GM18951 (cell line): ENCODE measurements around the gene IL32.
A peak's percentile ranks its signal among the peaks of the same experiment; 100 is the strongest.
"Not testable (repeated sequence)": the region's sequence is repeated elsewhere in the genome, so short reads cannot be mapped to it uniquely, and the experiment has no call there.

Experiments
- POLR2A ChIP-seq: IDR thresholded peaks from 4 replicates; pipeline ENCODE4 v1.6.1; 2011; ENCODE audit warnings: mild to moderate bottlenecking; ENCODE audit not compliant: insufficient read length, insufficient read depth; ENCODE audit errors: extremely low read depth
- in situ Hi-C: fragments of 300-500 bp; cut with MboI; formaldehyde crosslinking; loops from one replicate; pipeline ENCODE4 v1.12.0; 2022; ENCODE audit warnings: low sequenced_read_pairs, mixed read lengths, inconsistent platforms; ENCODE audit not compliant: unreplicated experiment

The IL32 gene

DNA sequence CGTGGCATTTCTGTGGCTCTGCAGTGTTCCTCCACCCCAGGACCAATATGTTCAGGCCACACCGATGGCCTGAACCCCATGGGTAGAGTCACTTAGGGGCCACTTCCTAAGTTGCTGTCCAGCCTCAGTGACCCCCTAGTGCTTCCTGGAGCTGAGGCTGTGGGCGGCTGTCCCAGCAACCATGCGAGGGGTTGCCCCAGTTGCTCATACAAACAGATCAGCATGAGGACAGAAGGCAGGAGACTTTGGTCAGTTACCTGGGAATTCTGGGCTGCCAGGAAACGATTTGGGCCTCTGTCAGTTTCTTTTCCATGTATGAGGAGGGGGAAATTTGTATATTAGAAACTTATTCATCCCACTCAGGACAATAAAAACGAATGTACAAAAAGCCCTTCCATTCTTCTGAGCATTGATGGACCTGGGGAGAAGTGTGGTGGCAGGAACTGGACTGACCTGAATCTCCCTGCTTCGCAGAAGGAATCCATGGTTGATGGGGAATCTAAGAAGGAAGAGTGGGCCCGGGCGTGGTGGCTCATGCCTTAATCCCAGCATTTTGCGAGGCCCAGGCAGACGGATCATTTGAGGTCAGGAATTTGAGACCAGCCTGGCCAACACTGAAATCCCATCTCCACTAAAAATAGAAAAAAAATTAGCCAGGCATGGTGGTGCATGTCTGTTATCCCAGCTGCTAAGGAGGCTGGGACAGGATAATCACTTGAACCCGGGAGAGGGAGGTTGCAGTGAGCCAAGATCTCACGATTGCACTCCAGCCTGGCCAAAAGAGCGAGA is 4.9 kb upstream of the IL32 start:
- in situ Hi-C loops: loop anchor here (5.0 kb wide), 1 partner anchor 67 kb away; no protein-coding TSS in a partner anchor
- no peak for TF ChIP-seq POLR2A

DNA sequence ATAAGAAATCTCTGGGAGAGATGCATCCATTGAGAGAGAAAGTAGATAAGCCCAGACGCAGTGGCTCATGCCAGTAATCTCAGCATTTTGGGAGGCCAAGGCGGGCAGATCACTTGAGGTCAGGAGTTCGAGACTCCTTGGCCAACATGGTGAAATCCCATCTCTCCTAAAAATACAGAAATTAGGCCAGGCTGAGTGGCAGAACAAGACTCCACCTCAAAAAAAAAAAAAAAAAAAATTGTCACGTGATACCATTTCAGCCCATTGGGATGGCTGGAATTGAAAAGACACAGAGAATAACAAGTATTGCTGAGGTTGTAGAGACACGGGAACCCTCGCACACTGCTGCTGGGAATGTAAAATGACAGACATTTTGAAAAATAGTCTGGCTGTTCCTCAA is 2.9 kb upstream of the IL32 start:
- no peak for TF ChIP-seq POLR2A
- in situ Hi-C loops: loop anchor here (5.0 kb wide), 1 partner anchor 65 kb away; no protein-coding TSS in a partner anchor

DNA sequence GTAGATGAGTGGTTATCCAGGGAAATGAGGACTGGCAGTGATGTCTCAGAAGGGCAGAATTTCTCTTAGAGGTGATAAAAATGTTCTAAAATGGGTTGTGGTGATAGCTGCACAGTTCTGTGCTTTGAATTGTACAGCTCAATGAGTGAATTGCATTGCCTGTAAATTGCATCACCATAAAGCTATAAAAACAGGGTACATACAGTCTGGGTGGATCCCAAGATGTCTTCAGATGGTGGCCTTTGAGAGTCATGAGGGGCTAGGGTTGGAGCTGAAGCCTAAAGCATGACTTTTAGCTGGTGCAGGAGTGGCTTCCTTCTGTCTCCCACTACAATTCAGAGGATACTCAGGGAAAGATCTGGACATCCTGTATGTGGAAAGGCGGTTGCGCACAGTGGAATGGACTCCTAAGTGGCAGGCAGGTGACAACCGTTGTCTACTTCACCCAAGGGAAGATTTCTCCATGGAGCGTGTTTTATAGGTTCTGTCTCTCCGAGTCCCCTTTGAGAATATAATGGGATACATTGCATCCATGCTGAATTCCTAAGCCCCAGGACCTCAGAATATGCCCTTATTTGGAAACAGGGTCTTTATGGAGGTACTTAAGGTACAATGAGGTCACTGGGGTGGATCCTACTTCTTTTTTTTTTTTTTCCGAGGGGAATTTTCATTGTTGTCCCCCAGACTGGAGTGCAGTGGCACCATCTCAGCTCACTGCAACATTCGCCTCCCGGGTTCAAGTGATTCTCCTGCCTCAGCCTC is 1.6 kb upstream of the IL32 start:
- TF ChIP-seq POLR2A: no peak
- in situ Hi-C loops: loop anchor here (5.0 kb wide), 1 partner anchor 63 kb away; no protein-coding TSS in a partner anchor

DNA sequence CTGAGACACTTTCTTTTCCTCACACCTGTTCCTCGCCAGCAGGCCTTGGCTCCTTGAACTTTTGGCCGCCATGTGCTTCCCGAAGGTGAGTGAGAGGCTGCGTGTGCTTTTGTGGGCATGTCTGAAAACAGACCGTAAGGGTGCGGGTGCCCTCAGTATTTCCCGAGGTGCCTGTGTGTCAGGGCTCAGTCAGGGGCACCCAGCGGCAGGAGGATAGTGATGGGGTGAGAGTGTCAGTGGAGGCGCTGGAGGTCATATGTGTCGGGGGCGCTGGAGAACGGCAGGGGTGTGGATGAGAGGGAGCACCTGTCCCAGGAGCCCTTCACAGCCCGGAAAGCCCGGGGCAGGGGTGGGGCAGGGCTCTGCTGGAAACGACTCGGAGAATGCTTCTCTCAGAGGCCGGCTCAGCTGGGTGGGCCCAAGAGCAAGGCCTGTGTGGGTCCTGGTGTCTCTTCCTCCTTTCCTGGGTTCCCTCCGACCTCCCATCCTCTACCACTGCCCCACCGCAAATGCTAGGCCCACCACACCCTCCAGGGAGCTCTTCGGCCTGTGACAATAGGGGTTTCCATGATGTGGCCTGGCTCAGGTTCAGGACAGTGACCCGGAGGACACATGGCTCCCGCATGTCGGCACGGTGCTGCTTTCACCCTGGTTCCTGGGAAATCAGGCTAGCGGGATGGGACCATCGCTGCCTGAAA is 451 bp downstream of the IL32 start:
- in situ Hi-C loops: no loop called here
- no peak for TF ChIP-seq POLR2A

DNA sequence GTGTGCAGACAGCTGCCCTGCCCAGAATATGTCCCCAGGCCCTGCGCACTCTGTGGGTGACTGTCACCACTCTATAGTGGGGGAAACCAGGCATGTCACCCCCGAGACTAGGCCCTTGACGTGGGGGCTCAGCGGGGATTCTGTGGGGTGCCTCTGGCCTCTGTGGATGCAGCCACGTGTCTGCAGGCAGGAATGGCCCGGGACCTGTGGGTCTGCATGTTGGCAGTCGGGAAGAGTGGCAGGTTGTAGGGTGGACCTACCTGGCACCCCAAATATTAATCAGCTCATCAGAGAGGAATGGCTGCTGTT is 954 bp downstream of the IL32 start:
- no peak for TF ChIP-seq POLR2A
- in situ Hi-C loops: no loop called here

DNA sequence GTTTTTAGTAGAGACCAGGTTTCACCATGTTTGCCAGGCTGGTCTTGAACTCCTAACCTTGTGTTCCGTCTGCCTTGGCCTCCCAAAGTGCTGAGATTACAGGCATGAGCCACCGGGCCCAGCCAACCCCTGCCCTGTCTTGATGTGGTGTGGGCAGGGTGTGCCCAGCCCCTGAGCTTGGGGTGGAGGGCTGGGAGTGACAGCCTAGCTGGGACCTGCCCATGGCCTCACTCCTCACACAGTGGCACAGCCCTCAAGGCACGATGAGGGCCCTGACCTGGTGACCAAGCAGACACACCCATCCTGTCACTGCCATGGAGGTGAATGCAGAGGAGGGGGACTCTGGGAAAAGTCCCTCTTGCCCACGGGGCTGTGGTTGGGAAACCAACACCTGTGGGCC is 3.0 kb downstream of the IL32 start:
- TF ChIP-seq POLR2A: no peak
- in situ Hi-C loops: no loop called here

DNA sequence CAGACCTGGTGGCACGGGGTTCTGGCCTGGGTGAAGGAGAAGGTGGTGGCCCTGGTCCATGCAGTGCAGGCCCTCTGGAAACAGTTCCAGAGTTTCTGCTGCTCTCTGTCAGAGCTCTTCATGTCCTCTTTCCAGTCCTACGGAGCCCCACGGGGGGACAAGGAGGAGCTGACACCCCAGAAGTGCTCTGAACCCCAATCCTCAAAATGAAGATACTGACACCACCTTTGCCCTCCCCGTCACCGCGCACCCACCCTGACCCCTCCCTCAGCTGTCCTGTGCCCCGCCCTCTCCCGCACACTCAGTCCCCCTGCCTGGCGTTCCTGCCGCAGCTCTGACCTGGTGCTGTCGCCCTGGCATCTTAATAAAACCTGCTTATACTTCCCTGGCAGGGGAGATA is 3.7 kb downstream of the IL32 start:
- in situ Hi-C loops: not testable (repeated sequence)

DNA sequence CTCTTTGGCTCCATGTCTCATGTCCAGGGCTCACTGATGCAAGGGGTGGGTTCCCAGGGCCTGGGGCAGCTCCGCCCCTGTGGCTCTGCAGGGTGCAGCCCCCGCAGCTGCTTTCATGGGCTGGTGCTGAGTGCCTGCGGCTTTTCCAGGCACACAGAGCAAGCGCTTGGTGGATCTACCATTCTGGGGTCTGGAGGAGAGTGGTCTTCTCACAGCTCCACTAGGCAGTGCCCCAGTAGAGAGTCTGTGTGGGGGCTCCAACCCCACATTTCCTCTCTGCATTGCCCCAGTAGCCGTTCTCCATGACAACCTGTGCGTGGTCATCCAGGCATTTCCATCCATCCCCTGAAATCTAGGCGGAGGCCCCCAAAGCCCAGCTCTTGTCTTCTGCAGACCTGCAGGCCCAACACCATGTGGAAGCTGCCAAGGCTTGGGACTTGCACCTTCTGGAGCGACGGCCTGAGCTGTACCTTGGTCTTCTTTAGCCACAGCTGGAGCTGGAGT is 5.2 kb downstream of the IL32 start:
- in situ Hi-C loops: no loop called here
- no peak for TF ChIP-seq POLR2A

DNA sequence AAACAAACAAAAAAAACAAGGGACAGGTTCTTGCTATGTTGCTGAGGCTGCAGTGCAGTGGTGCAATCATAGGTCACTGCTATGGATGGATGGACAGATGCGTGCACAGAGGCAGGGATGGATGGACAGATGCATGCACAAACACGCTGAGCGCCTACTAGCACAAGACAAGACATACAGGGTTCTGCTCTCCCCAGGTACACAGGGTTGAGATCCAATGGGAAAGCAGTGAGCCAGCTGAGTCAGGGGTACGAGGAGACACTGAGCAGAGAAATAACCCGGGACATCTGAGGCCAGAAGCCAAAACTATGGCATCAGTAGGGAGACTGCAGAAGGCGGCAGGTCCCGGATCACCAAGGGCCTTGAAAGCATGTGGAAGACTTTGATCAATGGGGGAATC is 6.2 kb downstream of the IL32 start:
- no peak for TF ChIP-seq POLR2A
- in situ Hi-C loops: no loop called here

DNA sequence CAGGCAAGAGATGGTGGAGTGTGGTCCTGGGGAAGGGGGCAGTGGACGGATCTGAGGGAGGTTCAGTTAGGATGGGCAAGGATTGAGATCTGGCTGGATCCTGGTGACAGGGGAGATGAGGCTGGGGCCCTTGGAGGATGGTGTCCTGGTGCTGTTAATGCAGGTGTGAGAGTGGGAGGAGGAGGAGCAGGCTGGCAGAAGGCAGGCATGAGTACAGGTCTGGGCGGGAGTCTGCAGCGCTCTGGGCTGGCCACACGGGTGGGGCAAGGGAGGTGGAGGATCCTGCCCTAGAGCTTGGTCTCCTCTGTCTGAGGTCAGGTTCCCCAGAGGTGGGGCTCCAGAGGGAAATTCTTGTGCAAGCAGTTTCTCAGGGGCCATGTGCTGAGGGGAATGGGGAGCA is 6.7 kb downstream of the IL32 start:
- in situ Hi-C loops: not testable (repeated sequence)

DNA sequence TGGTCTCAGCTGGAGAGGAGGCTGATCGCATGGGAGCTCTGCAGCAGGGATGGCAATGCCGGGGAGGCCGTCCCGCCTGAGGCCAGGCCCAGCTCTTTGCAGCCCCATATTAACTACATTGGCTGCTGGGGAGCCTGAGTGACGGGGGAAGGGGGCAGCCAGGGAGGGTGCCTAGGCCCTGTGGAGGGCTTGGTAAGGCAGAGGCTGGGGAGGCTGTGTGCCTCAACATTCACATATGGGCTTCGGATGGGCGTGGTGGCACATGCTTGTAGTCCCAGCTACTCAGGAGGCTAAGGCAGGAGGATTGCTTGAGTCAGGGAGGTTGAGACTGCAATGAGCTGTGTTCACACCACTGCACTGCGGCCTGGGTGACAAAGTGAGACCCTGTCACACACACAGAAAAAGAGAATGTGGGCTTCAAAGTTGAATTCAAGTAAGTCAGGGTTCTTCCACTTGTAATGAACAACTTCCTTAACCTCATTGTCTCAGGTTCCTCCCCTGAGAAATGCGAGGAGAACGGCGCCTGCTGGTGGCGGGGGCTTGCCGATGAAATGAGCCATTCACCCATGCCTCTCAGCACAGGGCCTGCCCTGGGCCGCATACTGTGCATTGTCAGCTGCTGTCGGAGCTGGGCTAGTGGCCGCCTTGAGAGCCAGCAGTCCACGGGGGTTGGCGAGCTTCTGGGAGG is 7.3 kb downstream of the IL32 start:
- in situ Hi-C loops: not testable (repeated sequence)

DNA sequence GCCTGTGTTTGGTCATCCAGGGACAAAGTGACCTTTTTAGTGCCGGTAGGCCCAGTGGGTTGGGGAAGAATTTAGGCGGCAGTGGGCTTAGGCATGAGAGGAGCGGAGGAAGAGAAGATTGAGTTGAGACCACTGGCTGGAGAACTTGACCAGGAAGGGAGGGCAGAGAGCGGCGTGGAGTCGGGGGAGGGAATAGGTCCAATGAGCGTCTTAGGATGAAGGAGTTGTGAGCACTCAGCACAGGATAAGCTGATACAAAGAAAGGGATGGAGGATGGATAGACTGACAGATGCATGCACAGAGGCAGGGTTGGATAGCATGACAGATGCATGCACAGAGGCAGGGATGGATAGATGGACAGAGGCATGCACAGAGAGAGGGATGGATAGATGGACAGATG is 8.0 kb downstream of the IL32 start:
- no peak for TF ChIP-seq POLR2A
- in situ Hi-C loops: no loop called here

DNA sequence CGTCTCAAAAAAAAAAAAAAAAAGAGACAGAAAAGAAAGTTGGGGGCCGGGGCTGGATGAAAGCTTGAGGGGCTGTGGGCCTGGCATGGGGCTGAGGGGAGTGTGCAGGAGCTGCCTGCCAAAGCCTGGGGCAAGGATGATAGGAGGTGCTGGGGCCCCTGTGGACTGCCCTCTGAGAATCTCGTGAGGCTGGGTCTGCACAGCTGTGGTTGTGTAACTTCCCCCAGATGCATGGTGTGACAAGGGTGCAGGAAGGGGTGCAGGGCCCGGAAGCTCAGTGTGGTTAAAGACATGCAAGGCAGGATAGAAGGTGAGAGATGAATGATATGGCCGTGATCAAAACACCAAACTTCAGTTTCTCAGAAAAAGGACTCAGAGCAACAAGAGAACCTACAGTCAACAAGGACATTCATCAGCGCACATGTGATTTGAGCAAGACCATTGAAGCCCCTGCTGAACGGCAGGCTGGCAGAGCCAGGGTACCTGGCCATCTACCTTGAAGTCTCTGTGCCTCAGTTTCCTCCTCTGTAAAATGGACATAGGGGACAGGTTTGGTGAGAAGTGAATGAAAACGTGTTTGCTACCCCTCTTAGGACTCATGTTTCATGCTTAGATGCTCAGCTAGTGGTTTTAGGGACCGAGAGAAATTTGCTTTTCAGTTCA is 9.6 kb downstream of the IL32 start:
- in situ Hi-C loops: no loop called here
- peak; percentile 33 for TF ChIP-seq POLR2A
